A204.1 (cell line): ENCODE results near the gene TCHP.
"Not testable (repeated sequence)": the region's sequence is repeated elsewhere in the genome, so short reads cannot be mapped to it uniquely, and the experiment has no call there.

ENCODE experiments used
- FAIRE-seq: peaks from 2 replicates; lab custom pipeline; 2012; peaks lifted over from hg19 to GRCh38; lab: Jason Lieb, UNC

The TCHP gene, protein sequence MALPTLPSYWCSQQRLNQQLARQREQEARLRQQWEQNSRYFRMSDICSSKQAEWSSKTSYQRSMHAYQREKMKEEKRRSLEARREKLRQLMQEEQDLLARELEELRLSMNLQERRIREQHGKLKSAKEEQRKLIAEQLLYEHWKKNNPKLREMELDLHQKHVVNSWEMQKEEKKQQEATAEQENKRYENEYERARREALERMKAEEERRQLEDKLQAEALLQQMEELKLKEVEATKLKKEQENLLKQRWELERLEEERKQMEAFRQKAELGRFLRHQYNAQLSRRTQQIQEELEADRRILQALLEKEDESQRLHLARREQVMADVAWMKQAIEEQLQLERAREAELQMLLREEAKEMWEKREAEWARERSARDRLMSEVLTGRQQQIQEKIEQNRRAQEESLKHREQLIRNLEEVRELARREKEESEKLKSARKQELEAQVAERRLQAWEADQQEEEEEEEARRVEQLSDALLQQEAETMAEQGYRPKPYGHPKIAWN

DNA sequence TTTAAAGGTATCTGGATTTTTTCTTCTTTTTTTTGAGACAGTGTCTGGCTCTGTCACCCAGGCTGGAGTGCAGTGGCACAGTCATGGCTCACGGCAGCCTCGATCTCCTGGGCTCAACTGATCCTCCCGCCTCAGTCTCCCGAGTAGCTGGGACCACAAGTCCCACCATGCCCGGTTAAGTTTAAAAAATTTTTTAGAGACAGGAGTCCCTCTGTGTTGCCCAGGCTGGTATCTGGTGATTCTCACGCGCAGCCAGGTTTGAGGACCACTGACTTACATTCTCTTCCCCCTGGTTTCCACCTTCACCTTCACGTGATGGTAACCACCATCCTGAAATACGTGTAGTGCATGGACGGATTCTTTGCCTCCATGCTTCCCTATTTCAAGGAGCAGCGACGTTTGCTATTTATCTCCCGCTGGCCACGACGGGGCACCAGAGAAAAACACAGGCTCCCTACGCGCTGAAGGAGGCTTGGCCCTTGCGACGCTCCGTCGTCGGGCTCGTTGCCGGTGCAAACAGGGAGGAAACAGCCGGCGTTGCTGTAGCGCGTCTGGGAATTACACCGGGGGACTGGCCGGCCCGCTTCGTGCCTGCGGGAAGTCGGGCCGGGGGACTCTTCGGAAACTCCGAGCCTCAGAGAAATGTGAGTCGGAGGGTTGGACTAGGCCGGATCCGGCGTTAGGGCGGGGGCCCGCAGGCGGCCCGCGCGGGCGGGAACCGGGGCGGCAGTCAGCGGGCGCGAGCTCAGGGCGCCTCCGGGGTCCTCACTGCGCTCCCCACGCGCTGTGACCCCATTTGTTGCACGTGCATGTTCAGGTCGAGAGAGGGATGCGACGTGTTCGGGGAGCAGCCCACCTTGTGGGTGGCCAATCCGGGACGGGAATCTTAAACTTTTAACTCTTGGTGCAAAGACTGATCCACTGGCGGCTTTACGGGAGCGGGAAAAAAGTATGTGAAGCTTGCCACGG is at the start of gene TCHP:
Gene TCHP, plus strand, starts transcription at position 492 of the 969 bp plus-strand sequence. CDS start 2,753 bp downstream, outside the sequence.
- no peak for FAIRE-seq

DNA sequence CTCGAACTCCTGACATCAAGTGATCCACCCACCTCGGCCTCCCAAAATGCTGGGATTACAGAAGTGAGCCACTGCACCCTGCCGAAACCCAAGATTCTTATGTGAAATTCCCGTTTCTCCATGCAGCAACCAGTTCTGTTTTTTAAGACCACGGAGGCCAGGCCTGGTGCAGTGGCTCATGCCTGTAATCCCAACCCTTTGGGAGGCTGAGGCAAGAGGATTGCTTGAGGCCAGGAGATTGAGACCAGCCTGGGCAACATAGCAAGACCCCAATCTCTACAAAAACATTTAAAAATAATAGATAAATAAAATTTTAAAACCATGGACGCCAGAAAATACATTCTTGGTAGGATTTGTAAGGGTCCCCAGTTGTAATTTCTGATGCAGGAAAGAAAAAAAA is 49.6 kb upstream of the TCHP start:
- FAIRE-seq: not testable (repeated sequence)

DNA sequence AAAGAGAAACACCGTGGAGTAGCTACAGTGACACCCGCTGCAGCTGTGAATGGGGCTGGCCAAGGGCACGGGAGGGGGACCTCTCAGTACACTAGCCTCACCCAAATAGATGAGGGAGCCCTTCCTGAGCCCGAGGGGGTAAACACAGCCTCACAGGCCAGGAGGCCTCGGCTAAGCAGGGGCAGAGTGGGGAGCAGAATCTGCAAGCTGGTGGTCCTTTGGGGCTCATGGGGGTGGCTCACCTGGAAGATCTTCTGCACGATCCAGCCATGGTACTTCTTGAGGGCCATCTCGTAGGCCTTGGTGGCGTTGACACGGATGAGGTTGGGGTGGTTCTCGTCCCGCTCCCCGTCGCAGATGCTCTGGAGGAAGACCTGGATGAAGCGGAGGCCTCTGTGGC is 44.7 kb upstream of the TCHP start:
- FAIRE-seq: no peak

DNA sequence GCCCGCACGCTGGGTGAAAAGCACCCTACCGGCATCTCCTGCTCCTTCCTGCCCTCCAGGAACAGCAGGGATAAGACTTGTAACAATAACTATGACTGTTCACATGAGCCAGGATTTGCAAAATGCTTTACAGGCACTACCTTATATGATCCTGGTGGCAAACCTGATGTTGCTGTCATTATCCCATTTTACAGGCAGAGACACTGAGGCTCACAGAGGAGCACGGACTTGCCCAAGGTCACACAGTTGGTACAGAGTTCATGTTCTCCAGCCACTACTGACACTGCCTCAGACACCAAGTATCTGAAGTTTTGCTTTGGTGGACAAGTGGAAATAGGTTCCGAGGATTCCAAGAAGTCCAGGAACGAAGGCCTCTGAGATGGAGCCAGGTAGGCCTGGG is 42.4 kb upstream of the TCHP start:
- no peak for FAIRE-seq

DNA sequence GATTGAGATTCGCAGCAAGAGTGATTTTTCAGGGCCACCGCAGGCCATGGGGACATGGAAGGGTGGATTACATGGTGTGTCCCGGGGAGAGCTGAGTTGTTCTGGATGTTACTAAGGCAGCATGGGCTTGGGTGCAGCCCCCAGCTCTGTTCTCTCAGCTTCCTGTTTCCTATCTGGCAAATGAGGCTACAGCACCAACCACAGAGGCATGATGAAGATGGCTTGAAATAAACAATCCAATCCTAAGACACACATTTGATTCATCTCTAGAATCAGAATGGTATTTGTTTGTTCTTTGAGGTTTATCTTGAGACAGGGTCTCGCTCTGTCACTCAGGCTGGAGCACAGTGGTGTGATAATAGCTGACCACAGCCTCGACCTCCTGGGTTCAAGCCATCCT is 41.3 kb upstream of the TCHP start:
- FAIRE-seq: no peak

DNA sequence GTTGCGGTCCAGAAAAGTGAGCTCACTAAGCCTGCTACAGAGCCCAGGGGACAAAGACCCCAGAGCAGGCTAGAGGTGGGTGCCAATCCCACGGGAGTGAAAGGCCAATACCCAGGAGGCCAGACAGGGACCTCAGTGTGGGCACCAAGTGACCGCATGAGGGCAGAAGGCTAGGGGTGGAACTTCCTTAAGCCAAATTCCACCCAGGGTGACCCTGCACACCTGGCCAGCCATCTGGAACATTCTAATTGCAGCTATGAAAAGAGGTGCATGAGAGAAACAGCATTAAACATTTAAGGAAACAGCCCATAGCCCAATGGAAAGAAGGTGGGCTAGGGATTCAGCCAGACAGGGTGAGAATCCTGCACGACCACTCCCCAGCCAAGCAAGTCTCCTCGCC is 39.1 kb upstream of the TCHP start:
- no peak for FAIRE-seq

DNA sequence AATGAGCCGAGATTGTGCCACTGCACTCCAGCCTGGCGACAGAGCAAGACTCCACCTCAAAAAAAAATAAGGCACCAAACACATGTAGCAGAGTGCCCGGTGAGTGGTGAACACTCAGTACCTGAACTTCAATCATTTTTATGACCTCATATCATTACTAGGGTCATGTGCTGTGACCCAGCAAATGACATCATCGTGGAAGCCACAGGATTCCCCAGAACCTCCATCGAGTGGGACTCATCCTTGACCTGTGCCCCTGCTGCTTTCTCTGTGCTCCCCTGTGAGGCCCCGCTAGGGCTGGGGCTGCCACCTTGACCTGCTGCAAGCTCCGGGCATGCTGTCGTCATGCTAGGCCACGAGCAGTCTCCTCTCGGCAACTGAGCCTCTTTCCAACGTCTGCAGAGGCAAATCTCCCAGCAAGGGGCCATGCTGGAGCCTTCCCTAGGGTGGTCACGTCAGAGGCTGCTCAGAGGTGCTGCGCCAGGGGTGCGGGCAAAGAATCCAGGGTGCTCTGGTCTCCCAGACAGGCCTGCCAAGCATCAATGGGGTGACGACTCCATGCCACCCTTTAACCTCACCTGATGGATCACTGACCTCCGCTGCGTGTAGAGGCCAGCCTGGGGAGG is 38.3 kb upstream of the TCHP start:
- FAIRE-seq: no peak

DNA sequence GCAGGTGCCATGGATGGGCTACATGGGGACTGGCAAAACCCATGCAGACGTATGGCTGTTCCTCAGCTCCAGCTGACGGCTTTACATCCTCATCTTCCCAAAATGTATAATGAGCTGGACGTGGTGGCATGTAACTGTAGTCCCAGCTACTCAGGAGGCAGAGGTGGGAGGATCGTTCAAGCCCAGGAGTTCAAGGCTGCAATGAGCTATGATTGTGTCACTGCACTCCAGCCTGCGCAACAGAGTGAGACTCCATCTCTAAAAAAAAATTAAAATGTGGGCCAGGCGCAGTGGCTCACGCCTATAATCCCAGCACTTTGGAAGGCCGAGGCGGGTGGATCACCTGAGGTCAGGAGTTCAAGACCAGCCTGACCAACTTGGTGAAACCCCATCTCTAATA is 37.6 kb upstream of the TCHP start:
- not testable (repeated sequence) for FAIRE-seq

DNA sequence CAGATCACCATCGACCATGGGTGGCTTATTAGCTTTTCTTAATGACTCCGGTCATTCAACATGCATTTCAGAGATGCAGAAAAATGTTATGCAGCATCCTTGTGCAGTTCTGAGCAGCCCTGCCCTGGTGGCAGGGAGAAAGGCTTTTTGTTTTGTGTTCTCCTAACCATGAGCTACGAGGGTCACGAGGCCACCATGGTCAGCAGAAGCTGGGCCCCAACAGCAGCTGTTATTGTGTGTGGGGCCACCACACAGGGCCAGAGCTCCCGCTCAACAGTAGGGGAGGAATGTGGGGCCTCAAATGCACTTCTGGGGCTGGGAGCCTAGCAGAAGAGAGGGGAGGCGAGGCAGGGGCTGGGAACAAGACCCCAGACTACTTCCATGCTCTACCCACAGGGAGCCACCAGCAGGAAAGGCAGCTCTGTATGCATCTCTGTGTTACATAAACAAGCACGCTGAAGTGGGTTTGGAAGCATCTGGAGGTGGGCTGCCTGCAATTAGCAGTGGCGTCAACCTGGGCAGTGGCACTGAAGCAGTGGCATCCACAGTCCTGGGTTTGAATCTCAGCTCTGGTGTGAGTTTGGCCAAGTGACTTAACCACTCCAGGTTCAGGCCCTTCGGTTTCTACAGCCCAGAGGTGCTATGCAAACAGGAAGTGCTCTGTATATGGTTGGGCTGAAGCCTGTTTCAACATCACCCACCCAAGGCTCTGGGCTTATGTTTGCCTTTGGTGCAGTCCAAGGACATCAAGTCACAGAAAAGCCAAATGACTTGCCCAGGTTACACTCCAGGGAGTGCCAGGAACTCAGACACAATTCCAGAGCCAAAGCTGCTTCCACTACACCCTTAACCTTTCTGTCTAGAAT is 36.0 kb upstream of the TCHP start:
- FAIRE-seq: no peak

DNA sequence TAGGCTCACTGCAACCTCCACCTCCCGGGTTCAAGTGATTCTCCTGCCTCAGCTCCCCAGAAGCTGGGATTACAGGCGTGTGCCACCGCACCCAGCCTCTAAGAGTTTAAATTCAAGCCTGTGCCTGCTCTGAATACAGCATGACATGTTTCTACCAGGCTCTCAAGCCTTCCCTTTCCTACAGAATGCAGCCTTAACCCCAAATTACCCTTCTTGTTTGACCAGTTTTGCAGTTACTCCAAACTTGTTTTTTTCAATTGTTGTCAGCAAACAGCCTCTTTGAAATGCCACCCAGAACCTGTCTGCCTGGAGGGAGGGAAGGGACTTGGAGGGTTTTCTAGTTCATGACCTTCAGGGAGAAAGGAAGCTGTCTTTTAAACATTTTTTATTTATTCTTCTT is 35.2 kb upstream of the TCHP start:
- FAIRE-seq: no peak

DNA sequence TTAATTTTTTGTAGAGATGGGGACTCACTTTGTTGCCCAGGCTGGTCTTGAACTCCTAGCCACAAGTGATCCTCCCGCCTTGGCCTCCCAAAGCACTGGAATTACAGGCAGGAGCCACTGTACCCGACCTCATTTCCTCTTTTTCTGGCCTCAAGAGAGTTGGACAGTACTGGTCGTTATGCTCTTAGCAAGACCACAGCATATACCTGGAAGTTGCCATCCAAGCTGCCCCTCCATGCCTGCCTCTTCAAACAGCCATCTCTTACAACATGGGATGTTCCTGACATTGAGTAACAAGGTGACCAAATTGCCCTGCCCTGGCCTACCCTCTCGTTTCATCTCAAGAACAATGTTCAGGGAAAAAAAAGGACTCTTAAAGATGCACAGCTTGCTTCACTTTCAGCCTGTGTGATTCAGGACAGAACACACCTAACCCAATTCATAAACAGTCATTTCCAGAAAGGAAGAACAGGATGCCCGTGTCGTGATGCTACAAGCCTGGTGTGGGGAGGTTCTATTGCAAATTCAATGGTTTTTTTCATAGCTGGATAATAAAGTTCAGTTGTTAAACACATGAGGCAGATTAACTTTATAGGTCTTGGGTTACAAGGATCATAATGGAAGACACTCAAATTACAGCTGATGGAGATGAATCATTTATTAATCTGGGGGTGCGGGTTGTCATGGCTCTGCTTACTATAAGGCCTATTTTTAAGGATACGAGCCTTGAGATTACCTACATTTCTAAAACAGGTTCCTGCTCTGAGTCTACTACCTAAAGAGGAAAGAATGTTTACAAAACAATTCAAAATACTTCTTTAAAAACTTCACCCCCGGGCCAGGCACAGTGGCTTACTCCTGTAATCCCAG is 31.7 kb upstream of the TCHP start:
- no peak for FAIRE-seq

DNA sequence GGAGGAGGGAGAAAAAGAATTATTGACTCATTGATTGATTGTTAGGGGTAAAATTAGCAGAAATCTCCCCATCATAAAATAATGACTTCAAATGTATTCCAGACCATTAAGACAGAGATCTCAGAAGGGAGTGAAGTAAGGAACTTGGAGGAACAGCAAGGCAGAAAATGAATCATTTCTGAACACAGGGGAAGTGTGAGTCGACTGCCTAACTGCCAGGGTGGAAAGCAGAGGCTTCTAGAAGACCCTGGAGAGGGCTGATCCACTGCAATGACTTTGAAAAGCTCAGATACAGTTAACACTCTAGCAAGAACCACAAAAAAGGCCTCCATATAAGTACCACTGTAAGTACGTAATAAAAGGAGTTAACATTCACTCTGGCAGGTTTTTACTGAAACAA is 29.4 kb upstream of the TCHP start:
- no peak for FAIRE-seq

DNA sequence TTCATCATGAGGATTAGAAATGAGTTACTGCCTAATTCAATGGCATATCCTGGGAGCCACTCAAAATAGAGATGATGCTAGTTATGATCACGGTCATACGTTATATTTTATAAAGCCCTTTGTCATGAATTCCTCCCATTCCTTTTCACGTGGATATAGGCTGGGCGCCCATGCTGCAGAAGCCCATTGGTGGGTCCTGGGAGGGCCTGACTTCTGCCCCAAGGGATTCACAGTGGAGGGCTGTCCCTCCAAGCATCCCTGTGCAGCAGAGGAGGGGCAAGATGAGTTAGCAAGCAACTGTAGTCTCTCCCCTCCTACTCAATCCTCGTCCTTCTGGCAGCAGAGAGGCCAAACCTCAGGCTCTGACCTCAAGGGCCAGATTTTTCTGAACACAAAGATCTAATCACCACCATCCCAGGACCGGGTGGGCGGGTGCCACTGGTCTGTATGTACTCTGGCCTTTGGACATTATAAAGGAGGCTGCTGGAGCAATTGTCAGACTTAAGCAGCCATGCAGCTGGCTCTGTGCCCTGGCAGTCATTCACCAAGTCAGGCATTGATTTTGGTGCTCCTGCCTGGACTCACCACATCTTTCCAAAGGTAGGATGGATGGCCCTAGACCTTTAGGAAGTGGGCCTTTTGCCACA is 28.3 kb upstream of the TCHP start:
- FAIRE-seq: no peak

DNA sequence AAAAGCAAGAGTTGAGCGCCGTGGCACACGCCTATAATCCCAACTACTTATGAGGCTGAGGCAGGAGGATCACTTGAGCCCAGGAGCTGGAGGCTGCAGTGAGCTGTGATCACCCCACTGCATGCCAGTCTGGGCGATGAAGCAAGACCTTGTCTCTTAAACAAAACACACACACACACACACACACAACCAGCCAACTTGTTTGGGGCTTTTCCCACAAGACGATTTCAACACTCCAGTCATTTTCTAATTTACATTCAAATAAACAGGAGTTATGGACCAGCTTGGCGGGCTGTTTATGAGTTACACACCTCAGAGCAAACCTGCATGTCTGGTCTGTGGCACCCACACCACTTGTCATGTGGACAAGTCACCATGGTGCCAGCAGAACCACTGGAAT is 26.4 kb upstream of the TCHP start:
- FAIRE-seq: no peak

DNA sequence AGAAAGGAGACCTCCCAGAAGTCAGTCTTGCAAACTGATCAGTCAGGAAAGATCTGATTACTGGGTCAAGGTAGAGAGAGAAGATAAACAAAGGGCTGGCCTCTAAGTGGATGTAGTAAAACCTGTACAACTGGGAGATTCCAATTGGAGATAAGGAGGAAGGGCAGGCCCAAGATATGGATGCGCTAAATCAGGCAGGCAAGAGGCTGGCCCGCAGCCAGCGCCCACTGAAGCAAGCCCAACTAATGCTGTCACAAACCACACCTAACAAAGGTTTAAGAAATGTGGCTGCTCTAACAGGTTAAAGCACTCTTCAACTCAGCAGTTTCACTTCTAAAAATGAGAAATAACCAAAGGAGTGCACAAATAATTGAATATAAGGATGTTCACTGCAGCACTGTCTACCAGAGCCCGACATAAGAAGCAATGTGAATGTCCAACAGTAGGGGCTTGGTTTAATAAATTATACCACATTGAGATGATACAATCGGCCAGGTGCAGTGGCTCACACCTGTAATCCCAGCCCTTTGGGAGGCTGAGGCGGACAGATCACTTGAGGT is 24.4 kb upstream of the TCHP start:
- FAIRE-seq: no peak

DNA sequence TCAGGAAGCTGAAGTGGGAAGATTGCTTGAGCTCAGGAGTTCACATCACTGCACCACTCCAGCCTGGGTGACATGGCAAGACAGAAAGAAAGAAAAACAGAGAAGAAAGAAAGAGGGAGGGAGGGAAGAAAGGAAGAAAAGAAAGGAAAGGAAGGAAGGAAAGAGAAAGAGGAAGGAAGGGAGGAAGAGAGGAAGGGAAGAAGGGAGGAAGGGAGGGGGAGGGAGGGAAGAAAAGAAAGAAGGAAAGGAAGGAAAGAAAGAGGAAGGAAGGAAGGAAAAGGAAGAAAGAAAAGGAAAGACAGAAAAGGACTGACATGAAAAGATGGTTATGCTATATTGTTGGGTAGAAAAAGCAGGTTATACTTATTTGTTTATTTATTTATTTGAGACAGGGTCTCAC is 23.7 kb upstream of the TCHP start:
- no peak for FAIRE-seq

DNA sequence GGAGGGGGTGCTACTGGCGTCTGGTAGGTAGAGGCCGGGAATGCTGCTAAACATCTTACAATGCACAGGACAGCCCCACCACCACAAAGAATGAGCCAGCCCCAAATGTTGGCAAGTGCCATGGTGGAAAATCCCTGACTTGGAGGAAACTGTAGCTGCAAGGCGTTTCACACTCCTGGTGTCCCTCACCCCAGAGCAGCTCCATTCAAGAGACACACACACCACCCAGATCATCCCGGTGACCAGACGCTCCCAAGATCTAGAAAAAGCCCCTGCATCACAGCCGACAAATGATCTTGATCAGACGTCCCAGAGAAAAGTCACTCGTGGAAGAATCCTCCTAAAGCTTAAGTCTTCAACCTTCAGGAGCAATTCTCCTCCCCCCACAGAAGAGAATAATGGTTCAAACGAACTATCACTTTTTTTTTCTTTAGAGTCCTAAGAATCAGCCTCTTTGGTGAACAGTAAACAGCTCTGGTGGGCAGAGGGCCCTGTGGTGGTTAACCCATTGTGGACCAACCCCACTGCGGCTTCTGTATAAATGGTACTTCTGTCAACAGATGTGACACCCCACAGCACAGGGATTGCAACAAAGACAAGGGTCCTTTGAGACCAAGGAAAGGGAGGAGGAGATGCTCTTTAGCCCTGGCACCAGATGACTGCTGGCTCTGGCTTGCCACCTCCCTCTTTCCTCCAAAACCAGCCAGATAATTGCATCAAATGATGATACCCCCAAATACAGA is 22.4 kb upstream of the TCHP start:
- no peak for FAIRE-seq

DNA sequence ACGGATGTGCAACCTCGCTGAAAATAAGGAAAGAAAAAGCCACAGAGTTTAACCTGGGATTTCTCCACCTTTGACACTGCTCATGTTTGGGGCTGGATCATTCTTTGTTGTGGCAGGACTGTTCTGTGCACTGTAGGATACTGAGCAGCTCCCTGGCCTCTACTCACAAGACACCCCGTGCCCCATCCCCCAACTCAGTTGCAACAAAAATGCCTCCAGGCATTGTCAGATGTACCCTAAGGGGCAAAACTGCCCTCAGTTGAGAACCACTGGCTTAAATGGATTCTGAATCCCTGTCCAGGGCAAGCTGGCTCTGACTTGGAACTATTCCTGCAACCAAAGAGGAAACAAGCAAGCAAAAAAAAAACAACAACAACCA is 21.8 kb upstream of the TCHP start:
- no peak for FAIRE-seq

DNA sequence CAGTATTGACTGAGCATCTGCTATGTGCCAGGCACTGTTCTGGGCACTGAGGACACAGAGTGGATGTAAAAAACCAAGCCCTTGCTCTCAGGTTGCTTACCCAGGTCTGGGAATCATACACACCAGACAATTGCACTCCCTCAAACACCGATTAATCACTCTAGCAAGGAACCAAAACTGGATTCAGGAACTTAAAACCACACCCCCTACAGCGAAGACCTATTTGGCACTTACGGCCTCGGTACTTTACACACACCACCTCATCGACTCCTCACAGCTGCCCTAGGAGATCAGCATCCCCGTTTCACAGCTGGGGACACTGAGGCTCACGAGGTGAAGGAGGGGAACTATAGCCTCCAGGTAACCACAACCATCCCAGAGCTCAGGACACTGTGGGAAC is 21.3 kb upstream of the TCHP start:
- FAIRE-seq: no peak
